ENCODE results near the gene C2CD4C. TPM values are rescaled to one million over a fixed set of nuclear protein-coding genes. Genes with fewer than 3 reads are reported as not detected.
"Not testable (repeated sequence)": the region's sequence is repeated elsewhere in the genome, so short reads cannot be mapped to it uniquely, and the experiment has no call there.

The C2CD4C gene, protein sequence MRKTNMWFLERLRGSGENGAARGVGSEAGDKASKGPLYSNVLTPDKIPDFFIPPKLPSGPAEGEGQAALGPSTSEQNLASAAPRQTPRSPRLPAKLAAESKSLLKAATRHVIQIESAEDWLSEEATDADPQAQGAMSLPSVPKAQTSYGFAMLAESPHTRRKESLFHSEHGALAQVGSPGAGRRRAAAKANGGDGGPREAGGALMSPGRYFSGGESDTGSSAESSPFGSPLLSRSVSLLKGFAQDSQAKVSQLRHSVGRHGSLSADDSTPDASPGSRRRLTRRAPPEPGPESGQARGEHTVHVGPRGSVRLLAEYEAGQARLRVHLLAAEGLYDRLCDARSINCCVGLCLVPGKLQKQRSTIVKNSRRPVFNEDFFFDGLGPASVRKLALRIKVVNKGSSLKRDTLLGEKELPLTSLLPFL
- 172 TPM for total RNA-seq

DNA sequence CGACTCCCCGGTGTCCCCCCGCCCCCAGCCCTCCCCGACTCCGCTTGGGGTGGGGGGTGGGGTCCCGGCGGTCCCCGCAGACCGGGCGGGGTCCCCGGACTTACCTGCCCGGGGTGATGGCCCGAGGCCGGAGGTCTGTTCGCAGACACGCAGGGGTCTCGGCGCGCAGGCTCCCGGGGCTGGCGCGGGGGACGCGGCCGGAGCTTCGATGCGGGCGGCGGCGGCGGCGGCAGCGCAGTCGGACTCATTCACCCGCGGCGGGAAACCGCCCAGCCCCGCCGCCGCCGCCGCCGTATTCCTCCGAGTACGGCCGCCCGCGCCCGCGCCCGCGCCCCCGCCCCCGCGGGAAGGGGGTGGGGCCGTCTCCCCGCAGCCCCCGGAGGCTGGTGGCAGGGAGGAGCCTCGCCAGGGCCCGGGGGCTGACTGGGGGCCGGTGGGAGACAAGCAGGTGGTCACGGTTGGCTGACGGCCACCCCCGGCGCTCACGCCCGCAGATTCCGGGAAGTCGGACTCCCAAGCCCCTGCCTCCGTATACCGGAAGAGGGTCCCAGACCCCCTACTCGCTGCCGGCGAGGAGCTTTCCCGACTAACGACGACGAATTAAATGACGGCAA is at the start of gene C2CD4C:
Gene C2CD4C (minus strand): TSS at position 246 of the 614 bp plus-strand sequence. CDS start 786 bp downstream, outside the sequence.
- DNase-seq (ENCODE audit: low spot score), result no peak

- no peak for DNase-seq (ENCODE audit: low spot score)
Observed at GRCh38 chr19:458091-459042, 49.4 kb upstream of the C2CD4C start.

GRCh38 chr19:457636-458035 is 48.7 kb upstream of the C2CD4C start:
- DNase-seq (ENCODE audit: low spot score), result no peak

- no peak for DNase-seq (ENCODE audit: low spot score)
Observed at GRCh38 chr19:456547-457110, 47.7 kb upstream of the C2CD4C start.

- no peak for DNase-seq (ENCODE audit: low spot score)
Observed at GRCh38 chr19:455851-456546, 47.1 kb upstream of the C2CD4C start.

DNA sequence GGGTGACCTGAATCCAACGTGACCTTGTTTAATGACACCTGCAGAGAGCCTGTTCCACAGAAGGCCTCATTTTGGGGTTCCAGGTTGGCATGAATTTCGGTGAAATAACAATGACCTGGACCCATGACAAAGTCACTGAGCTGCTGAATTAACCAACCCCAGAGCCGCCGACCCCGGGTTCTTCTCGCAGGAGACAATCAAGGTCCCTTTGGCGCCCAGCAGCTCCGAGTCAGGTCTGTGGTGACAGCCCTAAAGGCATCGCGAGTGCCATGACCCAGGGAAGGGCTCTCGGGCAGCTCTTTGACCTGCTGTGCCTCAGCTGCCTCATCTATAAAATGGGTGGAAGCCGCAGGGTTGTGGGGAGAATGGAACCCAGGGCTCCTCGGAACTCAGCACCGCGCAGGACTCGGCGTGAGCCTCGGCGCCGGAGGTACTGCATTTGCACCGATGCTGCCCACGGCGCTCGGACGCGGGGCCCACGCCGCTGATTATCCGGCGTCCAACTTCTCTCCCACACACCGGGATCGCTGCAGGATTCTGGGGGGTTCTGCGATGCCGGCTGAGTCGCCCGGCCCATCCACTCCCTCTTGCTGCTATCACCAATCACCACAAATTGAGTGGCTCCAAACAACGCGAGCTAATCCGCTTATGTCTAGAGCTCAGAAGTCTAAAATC is 46.2 kb upstream of the C2CD4C start:
- no peak for DNase-seq (ENCODE audit: low spot score)

DNA sequence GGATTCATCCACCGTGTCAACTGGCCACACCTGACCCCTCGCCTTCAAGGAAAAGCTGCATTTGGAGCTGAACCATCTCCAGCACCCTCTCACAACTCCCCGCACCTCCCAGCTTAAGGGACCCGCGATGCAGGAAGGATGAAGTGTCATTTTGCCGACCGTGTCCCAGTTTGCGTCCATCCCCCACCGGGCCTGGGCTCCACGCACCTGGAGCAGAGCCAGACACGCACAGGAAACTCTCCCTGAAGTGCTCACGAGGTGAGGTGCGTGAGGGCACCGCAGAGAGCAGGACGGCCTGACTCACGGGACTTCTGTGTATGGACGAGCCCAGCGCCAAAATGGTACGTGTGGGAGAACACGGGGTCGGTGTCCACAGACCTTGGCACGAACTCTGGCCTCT is 44.7 kb upstream of the C2CD4C start:
- no peak for DNase-seq (ENCODE audit: low spot score)

DNA sequence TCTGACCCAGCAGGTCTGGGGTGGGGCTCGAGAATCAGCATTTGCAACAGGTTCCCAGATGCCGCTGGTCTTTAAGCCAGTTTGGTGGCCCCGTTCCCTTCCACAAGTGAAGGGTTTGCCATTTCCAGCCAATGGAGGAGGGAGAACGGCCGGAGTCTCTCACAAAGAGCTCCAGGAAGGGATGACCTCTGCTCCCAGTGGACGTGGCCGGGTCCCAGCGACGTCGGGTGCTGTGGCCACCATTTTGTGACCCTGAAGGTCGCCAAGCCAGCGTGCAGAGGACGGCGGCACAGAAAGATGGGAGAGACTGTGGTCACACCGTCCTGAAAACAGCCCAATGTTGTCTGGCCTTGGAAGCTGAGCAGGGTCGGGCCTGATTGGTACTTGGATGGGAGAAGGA is 43.9 kb upstream of the C2CD4C start:
- DNase-seq (ENCODE audit: low spot score), result no peak

DNA sequence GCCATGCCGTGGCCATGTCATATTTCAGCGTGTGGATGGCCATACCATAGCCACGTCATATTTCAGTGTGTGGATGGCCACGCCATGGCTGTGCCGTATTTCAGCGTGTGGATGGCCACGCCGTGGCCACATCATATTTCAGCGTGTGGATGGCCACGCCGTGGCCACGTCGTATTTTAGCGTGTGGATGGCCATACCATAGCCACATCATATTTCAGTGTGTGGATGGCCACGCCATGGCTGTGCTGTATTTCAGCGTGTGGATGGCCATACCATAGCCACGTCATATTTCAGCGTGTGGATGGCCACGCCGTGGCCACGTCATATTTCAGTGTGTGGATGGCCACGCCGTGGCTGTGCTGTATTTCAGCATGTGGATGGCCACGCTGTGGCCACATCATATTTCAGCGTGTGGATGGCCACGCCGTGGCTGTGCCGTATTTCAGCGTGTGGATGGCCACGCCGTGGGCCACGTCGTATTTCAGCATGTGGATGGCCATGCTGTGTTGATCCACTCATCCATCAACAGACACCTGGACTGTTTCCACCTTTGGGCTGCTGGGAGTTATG is 42.0 kb upstream of the C2CD4C start:
- DNase-seq (ENCODE audit: low spot score), result not testable (repeated sequence)

DNA sequence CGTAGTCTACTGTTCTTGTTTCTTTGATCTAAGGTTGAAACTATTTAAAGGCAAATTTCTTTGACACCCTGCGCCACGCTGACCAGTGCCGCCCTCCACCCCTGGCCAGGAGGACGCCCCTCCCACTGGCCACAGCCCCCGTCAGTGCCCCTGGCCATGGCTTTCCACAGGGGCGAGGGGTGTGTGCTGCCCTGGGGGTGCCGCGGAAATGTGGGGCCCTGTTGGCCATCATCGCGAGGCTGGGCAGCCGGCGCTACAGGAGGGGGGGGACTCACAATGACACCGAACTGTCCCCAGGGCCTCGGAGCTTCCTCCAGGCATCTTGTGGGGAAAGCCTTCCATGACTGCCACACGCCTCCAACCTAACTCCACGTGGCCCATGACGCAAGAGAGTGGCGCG is 41.0 kb upstream of the C2CD4C start:
- DNase-seq (ENCODE audit: low spot score), result no peak

DNA sequence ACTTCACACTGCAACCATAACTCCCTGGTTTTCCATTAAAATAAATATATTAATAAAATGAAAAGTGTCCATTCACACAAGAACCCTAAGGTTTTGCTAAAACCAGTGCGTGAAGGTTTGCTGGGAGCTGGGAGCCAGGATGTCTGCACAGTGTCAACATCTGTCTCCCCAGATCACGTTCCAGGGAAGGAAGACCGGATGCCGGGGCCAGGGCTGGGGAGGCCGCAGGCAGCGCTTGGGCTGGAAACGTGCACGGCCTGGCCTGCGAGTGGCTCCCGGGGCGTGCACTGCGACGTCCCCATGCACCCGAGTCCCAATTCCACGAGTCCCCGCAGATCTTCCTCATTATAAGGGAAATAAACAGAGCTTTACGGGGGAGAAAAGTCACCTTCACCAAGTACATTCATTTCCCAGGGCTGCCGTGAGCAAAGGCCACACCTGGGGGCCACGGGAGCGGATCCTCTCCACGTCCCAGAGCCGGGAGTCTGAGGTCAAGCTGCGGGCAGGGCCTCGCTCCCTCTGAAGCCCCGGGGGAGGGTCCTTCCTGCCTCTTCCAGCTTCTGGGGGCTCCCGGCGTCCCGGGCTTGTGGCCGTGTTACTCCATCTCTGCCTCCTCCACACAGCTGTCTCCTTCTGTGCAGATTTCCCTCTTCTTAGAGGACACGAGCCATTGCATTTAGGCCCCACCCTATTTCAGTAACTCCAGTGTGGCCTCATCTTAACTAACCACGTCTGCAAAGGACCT is 39.0 kb upstream of the C2CD4C start:
- DNase-seq (ENCODE audit: low spot score), result peak; percentile 49

- DNase-seq (ENCODE audit: low spot score), result no peak
Observed at GRCh38 chr19:447064-447426, 38.1 kb upstream of the C2CD4C start.

GRCh38 chr19:444677-445210 is 35.8 kb upstream of the C2CD4C start:
- DNase-seq (ENCODE audit: low spot score), result no peak

- DNase-seq (ENCODE audit: low spot score), result no peak
Observed at GRCh38 chr19:443005-443404, 34.1 kb upstream of the C2CD4C start.

- no peak for DNase-seq (ENCODE audit: low spot score)
Observed at GRCh38 chr19:442085-442484, 33.1 kb upstream of the C2CD4C start.

- no peak for DNase-seq (ENCODE audit: low spot score)
Observed at GRCh38 chr19:441213-441836, 32.4 kb upstream of the C2CD4C start.

DNA sequence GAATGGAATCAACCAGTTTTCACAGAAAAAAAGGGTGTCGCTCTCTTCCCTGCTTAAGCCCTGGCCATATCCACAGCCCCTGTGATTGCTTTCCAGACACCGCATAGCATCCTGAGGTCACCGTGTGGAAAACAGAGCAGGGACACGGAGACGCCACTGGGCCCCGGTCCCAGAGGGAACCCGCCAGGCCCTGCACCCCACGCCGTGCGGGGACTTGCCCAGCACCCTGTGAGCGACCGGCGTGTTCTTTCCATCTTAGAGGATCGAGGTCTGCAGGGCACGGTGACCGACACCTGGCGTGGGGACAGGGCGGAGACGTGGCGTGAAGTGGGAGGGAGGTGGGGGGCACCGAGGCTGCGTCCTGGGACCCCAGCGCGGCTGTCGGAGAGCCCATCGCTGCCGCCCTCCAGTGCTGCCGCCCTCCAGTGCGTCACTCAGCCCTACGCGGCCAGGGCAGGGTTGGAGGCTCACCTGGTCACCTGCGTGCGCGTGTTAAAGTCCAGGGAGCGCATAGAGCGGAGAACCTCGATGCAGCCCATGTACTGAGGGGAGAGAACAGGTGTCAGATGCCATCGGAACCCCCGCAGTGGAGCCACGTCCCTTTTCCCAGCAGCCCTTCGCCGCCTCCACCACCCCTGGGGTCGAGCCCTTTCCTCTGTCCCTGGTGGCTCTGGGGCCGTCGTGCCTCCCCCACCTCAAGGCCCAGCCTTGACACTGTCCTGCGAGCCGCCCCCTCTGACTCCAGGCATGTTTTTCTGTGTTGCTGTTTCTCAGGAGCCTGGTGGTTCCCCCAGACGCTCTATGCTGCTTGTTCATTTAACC is 31.7 kb upstream of the C2CD4C start:
- no peak for DNase-seq (ENCODE audit: low spot score)

All from mucosa of gallbladder (tissue), 1 donor.